ENCODE results near the gene TIMM29.
A peak's percentile ranks its signal among the peaks of the same experiment; 100 is the strongest.

Gene TIMM29

DNA sequence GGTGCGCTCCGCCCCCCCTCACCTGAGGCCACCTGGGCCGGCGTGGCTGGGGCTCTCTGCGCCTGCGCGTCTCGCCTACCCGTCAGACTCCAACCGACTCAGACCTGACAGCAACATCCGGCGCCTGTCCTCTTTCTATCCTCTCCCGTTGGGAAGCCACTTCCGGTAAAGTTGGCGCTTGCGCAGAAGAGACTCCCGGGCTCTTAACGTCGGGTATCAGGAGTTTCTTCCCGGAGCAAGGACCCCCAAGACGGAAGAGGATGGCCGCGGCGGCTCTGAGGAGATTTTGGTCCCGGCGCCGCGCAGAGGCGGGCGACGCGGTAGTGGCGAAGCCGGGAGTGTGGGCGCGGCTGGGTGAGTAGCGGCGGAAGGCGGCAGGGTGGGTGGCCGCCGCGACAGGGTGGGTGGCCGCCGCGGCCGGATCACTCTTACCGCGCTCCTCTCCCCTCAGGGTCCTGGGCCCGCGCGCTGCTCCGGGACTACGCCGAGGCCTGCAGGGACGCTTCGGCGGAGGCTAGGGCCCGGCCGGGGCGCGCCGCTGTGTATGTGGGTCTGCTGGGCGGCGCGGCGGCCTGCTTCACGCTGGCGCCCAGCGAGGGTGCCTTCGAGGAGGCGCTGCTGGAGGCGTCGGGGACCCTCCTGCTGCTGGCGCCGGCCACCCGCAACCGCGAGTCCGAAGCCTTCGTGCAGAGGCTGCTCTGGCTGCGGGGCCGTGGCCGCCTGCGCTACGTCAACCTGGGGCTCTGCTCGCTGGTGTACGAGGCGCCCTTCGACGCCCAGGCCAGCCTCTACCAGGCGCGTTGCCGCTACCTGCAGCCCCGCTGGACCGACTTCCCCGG, at the start of gene TIMM29, which contains the start of gene YIPF2:
TIMM29 (plus strand) TSS at position 249 of the 839 bp plus-strand sequence; CDS start at position 261, 12 bp downstream.
YIPF2 (minus strand) TSS at position 77 of the 839 bp plus-strand sequence. CDS start 229 bp downstream, outside the sequence.
- peak; percentile 83 to 92 (median 88) for DNase-seq

GRCh38 chr19:10881403-10882107, 47.1 kb upstream of the TIMM29 start:
- no peak for DNase-seq

DNA sequence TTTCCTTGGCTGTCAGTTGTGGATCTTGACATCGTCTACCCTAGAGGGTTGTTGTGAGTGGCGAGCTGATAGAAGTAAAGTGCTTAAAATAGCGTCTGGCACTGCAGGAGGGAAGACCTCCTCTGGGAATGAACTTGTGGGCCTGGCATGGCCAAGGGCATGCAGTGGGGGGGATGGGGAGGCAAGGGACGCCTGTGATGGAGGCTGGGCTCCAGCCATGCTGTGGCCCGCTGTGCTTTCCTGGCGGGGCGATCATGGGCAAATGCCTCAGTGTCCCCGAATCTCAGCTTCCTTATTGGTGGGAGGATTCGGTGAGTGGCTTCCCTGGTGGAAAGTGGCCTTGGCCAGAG, 46.5 kb upstream of the TIMM29 start:
- DNase-seq: no peak

GRCh38 chr19:10884274-10884673, 44.3 kb upstream of the TIMM29 start:
- no peak for DNase-seq

GRCh38 chr19:10885201-10886169, 43.1 kb upstream of the TIMM29 start:
- no peak for DNase-seq

DNA sequence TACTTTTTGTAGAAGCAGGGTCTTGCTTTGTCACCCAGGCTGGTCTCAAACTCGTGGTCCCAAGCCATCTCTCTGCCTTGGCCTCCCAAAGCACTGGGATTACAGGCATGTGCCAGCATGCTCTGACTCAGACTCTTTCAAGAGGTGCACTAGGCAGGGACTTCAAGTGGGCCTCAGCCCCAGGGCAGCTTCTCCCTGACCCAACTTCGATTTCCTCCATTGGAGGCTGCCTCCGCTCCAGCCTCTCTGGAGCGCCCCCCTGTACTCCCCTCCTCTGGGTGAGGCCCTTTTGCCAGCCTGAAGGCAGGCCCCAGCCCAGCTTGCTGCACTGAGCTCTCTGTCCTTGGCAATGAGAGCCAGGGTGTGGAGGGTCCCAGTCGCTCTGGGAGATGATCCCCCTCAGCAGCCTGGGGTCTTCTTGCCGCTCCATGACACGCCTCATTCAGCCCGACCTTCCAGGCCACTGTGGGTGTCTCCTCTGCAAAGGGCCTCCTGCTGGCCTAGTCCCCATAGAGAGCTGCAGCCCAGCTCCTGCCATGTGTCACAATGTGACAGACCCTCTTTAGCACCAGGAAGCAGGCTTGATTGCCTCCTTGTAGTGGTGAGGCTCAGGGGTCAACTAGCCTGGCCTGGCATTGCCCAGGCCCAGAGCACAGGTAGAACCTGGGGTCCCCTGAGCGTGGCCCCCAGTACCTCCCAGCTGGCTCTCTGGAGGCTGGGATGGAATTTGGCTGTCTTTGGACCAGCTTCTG, 40.8 kb upstream of the TIMM29 start:
- no peak for DNase-seq

DNA sequence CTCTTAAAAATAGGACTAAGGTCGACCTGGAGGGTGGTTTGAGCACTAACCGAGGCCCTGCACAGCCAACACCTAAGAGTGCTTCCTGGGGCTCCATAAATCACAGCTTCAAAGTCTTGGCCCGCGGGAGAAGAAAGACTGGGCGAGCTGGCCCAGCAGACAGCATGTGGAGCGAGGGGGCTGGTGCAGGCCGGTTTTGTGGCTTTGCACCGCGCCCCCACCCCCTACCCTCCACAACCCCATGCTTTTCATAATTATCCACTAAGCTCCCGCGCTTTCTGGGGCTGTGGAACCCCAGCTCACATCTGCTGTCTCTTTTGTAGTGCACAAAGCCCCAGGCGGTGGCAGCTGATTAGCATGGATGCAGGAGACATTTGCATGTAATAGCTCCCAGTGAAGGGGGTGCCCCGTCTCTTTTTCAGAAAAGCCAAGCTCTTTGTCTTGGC, 40.2 kb upstream of the TIMM29 start:
- no peak for DNase-seq

DNA sequence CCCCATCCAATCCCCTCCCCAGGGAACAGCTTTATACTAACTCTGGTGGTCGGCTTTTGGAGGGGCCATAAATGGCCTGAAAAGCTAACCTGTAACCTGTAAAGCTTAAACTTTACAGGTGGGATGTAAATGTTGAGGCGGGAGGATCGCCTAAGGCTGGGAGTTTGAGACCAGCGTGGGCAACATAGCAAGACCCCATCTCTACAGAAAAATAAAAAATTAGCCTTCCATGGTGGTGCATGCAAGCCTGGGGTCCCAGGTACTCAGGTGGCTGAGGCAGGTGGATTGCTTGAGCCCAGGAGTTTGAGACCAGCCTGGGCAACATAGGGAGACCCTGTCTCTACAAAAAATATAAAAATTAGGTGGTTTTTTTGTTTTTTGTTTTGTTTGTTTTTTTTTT, 38.7 kb upstream of the TIMM29 start:
- DNase-seq: no peak

GRCh38 chr19:10891405-10892086, 37.1 kb upstream of the TIMM29 start:
- no peak for DNase-seq

DNA sequence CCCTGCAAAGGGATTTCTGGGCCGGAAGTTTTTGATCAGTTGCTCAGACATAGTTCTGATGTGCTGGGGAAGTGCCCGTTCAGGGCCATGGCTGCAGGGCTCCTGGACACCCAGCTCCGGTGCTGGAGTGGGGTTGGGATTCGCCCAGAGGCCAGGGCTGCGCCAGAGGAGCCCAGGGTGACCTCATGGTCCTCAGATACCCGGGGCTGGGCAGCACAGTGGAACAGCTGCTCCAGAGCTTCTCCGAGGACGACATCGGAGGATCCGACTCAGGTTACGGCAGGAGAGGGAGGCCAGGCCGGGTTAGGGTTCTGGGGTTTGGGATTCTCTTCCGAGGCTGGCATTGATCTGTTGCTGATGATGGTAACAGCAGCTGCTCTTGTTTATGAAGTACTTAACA, 36.4 kb upstream of the TIMM29 start:
- DNase-seq: no peak

DNA sequence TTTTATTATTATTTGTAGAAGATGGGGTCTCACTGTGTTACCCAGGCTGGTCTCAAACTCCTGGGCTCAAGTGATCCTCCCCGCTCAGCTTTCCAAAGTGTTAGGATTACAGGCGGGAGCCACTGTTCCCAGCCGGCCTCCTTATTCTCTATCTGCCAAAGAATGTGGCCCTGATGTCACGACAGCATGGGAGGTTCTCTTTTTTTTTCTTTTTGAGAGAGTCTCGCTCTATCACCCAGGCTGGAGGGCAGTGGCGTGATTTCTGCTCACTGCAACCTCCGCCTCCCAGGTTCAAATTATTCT, 33.7 kb upstream of the TIMM29 start:
- DNase-seq: no peak

- DNase-seq: no peak
Observed at GRCh38 chr19:10895363-10895762, 33.2 kb upstream of the TIMM29 start.

- DNase-seq: no peak
Observed at GRCh38 chr19:10895920-10896319, 32.7 kb upstream of the TIMM29 start.

DNA sequence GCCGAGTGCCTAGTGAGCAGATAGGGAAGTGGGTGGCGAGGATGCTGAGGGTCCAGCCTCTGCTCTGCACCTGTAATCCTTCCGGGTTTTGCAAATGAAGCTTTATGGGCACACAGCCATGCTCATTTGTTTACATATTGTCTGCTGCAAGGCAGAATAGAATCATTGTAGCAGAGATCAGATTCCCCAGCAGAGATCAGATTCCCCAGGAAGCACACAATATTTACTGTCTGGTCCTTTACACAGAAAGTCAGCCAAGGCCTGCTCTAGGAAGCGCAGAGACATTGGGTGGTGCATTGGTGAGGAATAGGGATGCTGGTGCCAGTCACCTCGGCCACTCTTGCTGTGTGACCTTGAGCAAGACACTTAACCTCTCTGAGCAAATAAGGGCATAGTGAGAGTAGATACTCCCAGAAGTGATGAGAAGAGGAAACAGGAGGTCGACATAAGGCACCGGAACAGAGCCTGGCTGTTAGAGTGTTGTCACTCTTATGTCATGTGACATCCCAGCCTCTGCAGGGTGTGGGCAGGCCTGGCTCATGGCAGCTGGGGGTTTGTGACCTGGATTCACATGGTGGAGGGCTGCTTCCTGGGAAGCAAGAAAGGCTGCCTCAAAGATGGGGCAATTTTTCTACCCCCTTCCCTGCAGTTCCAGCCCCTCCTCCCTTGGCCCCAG, 31.6 kb upstream of the TIMM29 start:
- no peak for DNase-seq

DNA sequence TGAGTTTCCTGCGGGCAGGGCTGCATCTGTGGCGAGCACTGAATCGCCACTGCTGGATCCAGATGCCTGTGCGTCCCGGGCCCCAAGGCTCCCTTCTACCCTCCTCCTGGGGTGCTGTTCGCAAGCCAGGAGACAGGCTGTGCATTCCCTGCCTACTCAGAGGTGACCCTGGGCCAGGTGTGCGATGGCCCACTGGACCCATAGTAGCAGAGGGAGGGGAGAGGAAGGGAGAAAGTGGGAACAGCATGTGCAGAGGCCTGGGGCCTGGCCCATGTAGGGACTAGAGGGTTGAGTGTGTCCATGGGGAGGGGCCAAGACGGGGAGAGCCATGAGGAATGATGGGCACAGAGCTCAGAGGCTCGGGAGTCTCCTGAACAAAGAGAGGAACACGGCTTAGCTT, 30.0 kb upstream of the TIMM29 start:
- DNase-seq: no peak

GRCh38 chr19:10899151-10899653, 29.4 kb upstream of the TIMM29 start:
- no peak for DNase-seq

- DNase-seq: no peak
Observed at GRCh38 chr19:10907925-10908324, 20.7 kb upstream of the TIMM29 start.

GRCh38 chr19:10908380-10908960, 20.1 kb upstream of the TIMM29 start:
- no peak for DNase-seq

DNA sequence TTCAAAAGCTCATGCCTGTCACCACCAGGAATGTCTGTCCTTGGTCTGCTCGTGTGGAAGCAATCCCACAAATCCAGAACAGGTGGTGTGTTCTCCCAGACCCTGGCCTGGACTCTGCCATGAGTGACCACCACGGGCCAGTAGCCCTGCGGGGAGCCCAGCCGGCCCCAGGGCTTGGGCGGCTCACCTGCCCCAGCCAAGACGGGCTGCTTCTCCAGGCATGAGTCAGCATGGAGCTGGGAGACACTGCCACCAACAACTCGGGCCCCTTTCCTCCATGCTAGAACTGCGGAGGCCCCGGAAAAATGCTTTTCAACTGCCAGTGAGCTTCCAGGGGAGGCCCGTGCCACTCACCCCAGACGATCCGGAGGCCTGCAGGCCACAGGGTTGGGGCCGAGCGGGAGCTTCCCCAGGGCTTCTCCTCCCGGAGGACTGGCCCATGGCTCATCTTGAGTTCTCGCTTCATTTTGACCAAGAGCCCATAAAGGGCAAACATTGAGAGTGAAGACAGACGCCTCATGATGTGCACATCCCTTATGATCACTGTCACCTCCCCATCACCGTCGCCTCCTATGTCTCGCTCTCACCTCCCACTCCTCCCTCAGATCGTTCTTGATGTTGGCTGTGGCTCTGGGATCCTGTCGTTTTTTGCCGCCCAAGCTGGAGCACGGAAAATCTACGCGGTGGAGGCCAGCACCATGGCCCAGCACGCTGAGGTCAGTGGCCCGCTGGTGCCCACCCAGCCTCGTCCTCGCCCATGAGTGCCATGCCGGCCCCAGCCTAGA, 16.8 kb upstream of the TIMM29 start:
- DNase-seq: no peak

DNA sequence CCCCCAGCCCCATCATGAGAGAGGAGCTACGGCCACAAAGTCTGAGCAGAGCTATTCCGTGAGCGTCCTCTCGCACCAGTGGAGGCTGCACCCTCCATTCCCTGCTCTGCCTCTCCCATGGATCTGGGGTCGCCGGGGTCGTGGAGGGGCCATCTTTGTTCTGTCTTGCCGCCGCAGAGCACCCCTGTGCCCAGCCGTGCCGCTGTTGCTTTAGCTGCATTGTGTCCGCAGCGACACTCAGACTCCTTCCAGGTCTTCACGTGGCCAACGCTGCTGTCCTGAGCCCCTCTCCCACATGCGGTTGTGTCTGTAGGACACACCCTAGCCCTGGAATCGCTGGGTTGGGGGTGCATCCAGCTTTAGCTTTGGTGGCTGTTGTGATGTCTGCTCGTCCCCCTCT, 16.0 kb upstream of the TIMM29 start:
- DNase-seq: no peak

Measured in stimulated activated naive CD4-positive, alpha-beta T cell (primary cell).